IPS-20b (cell line): ENCODE results near the gene CCL19.
A peak's percentile ranks its signal among the peaks of the same experiment; 100 is the strongest.

Source experiments
- H3K27ac ChIP-seq: one replicate; pipeline ENCODE4 v1.5.1; 2013; ENCODE audit warnings: low read length
- H3K27me3 ChIP-seq: 2 replicates; pipeline ENCODE4 v1.6.1; 2013; ENCODE audit warnings: mild to moderate bottlenecking, low read length, inconsistent platforms; ENCODE audit not compliant: insufficient read depth
- H3K36me3 ChIP-seq: 2 replicates; pipeline ENCODE4 v1.6.1; 2013; ENCODE audit warnings: low read depth, mild to moderate bottlenecking, inconsistent platforms, low read length, moderate library complexity; ENCODE audit not compliant: insufficient read depth
- H3K4me1 ChIP-seq: 2 replicates; pipeline ENCODE4 v1.6.1; 2013; ENCODE audit warnings: mild to moderate bottlenecking, control low read depth, inconsistent platforms, low read length, moderate library complexity; ENCODE audit not compliant: insufficient read depth
- H3K4me3 ChIP-seq: 2 replicates; pipeline ENCODE4 v1.5.1; 2013; ENCODE audit warnings: mild to moderate bottlenecking, low read length, inconsistent platforms
- H3K9ac ChIP-seq: 2 replicates; pipeline ENCODE4 v1.6.1; 2013; ENCODE audit warnings: low read depth, mild to moderate bottlenecking, inconsistent platforms, low read length, moderate library complexity
- H3K9me3 ChIP-seq: 2 replicates; pipeline ENCODE4 v1.6.1; 2013; ENCODE audit warnings: mild to moderate bottlenecking, low read depth, low read length, inconsistent platforms; ENCODE audit not compliant: insufficient read depth

The CCL19 gene

DNA sequence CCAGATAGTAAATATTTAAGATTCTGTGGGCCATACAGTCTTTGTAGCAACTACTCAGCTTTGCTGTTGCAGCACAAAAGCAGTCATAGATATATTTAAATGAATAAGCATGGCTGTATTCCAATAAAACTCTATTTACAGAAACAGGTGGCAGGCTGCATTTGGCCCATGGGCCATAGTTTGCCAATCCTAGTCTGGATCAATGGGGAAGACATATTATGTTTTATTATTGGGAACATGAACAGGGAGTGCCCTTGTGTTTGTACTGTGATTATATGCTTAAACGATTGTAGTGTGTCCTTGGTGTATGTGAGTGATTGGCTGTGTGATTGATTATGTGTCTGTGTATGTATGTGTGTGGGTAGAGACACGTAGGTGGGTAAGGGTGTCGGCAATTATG, 16.6 kb downstream of the CCL19 start:
- Histone ChIP-seq H3K9ac (no peak overlapping the region), H3K27ac (no peak overlapping the region), H3K4me3 (no peak overlapping the region), H3K36me3 (no peaks in the 10 kb centered on the region), H3K9me3 (peaks cover 4% of the 10 kb centered on the region; the same call in 1 of the 2 replicates), H3K27me3 (no peaks in the 10 kb centered on the region), H3K4me1 (no peaks in the 10 kb centered on the region)

DNA sequence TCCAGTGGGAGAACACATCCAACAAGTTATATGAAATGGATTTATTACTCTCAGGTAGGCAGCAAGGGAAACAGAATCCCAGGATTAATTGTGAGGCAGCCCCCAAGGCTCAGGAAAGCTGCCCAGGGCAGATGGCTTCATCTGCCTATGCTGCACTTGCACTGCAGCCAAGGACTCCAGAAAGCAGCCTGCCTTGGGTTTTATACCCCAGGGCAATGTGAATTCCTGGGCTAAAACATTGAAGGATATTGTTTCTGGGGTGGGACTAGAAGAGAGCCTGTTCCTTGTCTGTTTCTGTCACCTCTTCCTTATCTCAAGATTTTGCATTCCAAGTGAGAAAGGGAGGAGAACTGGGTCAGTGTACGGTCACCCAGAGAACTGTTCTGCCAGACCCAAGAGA, 19.8 kb downstream of the CCL19 start:
- no peak overlapping the region for H3K4me3 ChIP-seq
- no peaks in the 10 kb centered on the region; the same call in 1 of the 2 replicates for H3K36me3 ChIP-seq
- no peaks in the 10 kb centered on the region for H3K27me3 ChIP-seq
- no peak overlapping the region for H3K9ac ChIP-seq
- H3K9me3 ChIP-seq = peaks cover 4% of the 10 kb centered on the region; the same call in 1 of the 2 replicates
- no peak overlapping the region for H3K27ac ChIP-seq
- no peaks in the 10 kb centered on the region for H3K4me1 ChIP-seq

DNA sequence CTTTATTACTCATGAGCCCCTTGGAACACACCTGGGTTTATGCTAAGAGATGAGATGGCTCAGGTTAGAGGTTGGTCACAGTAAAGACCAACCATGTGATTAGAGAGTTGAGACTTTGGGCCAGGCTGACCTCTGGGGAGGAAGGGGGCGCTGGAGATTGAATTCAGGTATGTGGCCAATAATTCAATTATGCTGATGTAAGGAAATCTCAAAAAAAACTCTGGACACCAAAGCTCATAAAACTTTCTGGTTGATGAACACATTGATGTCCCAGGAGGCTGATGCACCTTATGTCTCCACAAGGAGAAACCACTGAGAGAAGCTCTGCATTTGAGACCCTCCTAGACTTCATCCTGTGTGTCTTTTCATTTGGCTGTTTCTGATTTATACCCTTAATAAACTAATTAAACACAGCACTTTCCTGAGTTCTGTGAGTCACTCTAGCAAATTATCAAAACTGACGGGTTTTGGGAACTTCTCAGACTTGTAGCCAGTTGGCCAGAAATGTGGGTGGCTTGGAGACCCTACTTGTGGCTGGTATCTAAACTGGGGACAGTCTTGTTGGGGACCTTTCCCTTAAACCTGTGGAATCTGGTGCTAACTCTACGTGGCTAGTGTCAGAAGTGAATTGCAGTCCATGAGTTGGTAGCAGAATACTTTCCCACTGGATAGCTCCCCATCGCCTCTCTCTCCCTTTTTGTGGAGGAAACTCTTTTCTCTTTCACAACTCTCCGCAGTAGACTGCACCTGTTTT, 21.1 kb downstream of the CCL19 start:
- no peak overlapping the region for H3K27ac ChIP-seq
- no peaks in the 10 kb centered on the region; the same call in 1 of the 2 replicates for H3K36me3 ChIP-seq
- H3K9me3 ChIP-seq = peaks cover 4% of the 10 kb centered on the region; the same call in 1 of the 2 replicates
- no peaks in the 10 kb centered on the region for H3K4me1 ChIP-seq
- no peak overlapping the region for H3K9ac ChIP-seq
- H3K27me3 ChIP-seq = no peaks in the 10 kb centered on the region
- H3K4me3 ChIP-seq = no peak overlapping the region

DNA sequence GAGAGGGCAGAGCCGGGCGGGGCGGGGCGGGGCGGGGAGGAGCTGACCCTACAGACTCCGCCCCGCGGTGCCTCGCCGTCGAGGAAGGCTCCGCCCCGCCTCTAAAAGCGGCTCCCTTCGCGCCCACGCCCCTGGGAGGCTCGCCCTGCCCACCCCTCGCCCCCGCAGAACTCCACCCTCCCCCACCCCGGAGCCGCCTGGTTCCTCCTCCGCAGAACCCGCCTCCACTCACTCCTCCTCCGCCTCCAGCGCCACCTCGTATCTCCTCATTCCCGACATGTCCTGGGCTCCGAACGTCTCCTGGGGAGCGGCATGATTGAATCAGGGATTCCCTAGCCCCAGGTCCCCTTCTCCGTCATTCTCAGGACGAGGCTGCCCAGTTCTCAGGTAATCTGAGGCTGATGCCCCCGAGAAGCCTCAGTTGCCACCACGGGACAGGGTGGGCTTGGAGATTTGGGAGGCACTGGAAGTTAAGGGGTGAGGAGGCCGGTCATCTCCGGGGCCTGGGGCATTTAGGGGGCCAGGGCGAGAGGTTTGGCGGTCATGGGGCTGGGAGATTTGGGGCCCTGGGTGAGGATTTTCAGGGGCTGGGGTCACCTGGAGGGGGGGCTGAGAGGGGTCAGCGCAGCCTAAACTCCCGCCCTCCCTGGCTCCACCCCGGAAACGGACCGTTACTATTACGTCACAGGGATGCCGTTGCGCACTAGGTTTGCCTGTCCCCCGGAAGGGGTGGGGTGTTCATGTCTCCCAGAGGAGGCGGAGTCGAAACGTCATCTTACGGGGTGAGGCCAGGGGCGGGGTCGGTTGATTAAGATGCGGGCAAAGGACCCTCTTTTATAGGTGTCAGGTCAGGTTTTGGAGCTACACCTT, 25.5 kb downstream of the CCL19 start:
- peaks cover 3% of the 10 kb centered on the region; the same call in 1 of the 2 replicates for H3K27me3 ChIP-seq
- H3K36me3 ChIP-seq = no peaks in the 10 kb centered on the region; the same call in 1 of the 2 replicates
- peak overlapping the region; percentile 98 for H3K4me3 ChIP-seq
- peak overlapping the region; percentile 95 for H3K27ac ChIP-seq
- H3K4me1 ChIP-seq = no peaks in the 10 kb centered on the region; the same call in 1 of the 2 replicates
- peak overlapping the region; percentile 97 for H3K9ac ChIP-seq
- H3K9me3 ChIP-seq = peaks cover 4% of the 10 kb centered on the region; the same call in 1 of the 2 replicates

DNA sequence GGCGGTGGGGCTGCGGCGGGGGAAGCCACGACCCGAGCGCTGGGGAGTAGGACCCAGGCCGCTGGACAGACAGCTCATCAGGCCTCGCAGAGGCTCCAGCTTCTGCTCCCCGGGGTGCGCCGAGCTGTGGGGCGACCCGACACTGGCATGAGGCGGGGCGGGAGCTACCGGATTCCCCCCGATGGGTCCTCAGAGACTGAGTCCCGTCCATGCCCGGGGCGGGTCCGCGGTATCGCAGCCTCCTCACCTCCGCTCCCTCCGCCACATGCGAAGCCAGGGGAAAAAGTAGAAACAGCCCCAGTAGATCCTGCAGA, 26.1 kb downstream of the CCL19 start:
- H3K9ac ChIP-seq = no peak overlapping the region
- peaks cover 3% of the 10 kb centered on the region; the same call in 1 of the 2 replicates for H3K27me3 ChIP-seq
- H3K4me1 ChIP-seq = no peaks in the 10 kb centered on the region; the same call in 1 of the 2 replicates
- no peak overlapping the region for H3K27ac ChIP-seq
- H3K36me3 ChIP-seq = no peaks in the 10 kb centered on the region; the same call in 1 of the 2 replicates
- peak overlapping the region; percentile 68 for H3K4me3 ChIP-seq
- peaks cover 4% of the 10 kb centered on the region; the same call in 1 of the 2 replicates for H3K9me3 ChIP-seq

DNA sequence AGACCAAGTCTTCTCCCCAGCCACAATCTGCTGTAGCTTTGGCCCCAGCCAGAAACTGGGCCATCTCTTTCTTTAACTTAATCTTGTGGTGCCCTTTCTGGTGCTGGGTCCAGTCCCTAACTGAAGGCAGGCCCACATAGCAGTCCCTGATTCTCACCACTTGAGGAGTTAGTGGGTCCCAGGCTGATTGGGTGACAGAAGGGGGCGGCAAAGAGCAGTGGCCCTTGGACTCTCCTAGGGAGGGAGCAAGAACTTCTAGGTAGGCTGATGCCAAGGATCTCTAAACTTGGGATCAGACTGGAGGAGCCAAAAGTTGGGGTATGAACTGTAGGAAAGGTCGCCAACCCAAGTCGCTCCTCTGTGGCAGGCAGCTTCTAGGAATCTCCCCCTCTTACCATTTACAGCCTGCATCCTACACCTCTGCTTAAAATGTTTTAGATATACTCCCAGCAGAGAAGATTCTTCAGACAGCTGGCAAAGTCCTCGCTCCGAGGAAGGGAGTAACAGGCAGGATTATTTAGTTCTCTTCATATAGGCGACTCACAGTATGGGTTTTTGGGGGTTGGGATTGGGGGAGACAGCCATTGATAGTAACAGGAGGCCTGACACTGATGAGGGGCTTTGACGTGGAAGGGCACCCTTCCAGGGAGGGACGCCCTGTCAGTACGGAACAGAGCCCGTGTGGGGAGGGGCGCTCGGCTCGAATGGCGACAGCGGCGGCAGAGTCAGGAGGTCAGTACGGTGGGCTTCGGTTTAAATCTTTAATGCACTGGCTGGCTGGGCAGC, 26.6 kb downstream of the CCL19 start:
- H3K4me3 ChIP-seq = peak overlapping the region; percentile 68
- H3K27ac ChIP-seq = no peak overlapping the region
- H3K4me1 ChIP-seq = no peaks in the 10 kb centered on the region; the same call in 1 of the 2 replicates
- H3K27me3 ChIP-seq = peaks cover 3% of the 10 kb centered on the region; the same call in 1 of the 2 replicates
- no peak overlapping the region for H3K9ac ChIP-seq
- H3K9me3 ChIP-seq = no peaks in the 10 kb centered on the region
- no peaks in the 10 kb centered on the region; the same call in 1 of the 2 replicates for H3K36me3 ChIP-seq

DNA sequence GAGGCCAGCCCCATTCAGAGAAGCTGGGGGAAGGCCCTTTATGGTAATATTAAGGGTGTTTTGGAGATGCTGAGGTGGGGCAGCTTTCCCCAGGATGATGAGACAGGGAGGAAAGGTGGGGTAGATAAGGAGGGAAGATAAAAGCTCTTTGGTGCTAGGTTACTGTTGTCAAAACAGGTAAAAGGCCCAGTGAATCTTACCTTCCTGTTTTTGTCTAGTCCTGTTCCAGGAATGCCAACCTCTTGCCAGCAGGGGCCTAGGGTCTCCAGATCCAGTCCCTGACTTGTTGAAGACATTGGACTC, 27.8 kb downstream of the CCL19 start:
- Histone ChIP-seq H3K27me3 (peaks cover 3% of the 10 kb centered on the region; the same call in 1 of the 2 replicates), H3K4me1 (no peaks in the 10 kb centered on the region; the same call in 1 of the 2 replicates), H3K9me3 (no peaks in the 10 kb centered on the region), H3K4me3 (no peak overlapping the region), H3K9ac (no peak overlapping the region), H3K36me3 (no peaks in the 10 kb centered on the region; the same call in 1 of the 2 replicates), H3K27ac (no peak overlapping the region)

DNA sequence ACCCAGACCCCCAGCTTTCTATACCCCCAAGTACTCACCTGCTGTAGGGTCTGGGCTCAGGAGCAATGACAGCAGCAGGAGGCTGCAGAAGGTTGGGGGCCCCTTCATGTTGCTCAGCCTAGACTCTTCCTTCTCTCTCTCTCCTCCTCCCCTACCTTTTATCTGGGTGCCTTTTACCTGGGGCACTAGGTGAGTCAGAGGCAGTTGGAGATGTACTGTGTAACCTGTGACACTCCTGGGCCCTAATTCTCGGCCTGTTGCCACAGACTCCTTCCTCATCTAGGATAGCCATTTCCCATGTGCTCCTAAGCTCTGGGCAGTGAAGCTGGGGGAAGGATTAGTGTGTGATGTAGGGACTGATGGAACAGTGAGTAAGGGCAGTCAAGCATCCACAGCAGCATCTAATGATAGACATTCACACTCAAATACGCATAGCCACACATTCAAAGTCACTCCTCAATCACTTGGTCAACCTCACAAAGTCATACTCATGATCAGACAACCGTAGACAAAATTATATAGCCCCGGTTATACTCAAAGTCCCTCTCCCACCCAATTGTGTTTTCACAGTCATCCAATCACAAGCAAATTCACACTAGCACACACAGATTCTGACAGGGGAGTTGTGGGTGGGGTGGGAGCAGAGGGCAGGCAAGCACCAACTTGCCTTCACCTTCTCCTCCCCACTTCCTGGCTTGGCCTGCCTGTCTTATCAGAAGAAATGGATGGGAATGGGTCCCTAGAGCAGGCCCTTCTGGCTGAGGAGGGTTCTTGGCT, 28.4 kb downstream of the CCL19 start, which contains the start of gene CCL27:
Gene CCL27, minus strand, starts transcription at position 132 of the 777 bp plus-strand sequence. Its CDS starts 24 bp downstream, at position 108.
- H3K9me3 ChIP-seq = no peaks in the 10 kb centered on the region
- no peaks in the 10 kb centered on the region; the same call in 1 of the 2 replicates for H3K36me3 ChIP-seq
- no peak within 1 kb of the TSS for H3K4me3 ChIP-seq
- no peaks in the 10 kb centered on the region; the same call in 1 of the 2 replicates for H3K4me1 ChIP-seq
- no peak within 1 kb of the TSS for H3K27ac ChIP-seq
- no peak within 1 kb of the TSS for H3K9ac ChIP-seq
- H3K27me3 ChIP-seq = peaks cover 3% of the 10 kb centered on the region; the same call in 1 of the 2 replicates

DNA sequence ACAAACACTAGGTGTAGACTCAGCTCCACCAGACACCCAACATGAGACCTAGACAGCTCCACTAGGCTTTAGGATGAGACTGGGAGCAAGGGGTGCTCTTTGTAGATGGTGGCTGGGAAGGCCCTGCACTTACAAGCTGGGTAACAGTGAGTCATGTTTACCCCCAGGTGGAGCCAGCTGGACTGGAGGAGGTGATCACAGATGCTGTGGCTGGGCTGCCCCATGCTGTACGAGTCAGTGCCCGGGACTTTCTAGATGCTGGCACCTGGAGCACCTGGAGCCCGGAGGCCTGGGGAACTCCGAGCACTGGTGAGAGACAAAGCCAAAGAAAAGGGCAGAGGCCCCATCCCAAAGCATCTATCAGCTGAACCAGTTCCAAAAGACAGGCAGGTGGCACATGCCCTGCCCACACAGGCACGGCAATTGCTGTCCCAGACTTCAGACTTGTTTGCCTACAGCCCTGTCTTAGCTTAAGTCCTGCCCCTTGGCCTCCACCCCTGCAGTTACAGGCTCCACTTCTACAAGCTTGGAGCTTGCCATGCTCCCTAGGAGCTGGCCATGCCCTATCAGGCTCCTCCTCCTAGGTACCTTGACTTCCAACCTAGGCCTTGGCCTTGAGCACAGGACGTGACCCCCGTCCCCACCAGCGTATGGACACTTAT, 31.4 kb downstream of the CCL19 start:
- Histone ChIP-seq H3K4me1 (no peaks in the 10 kb centered on the region; the same call in 1 of the 2 replicates), H3K9ac (no peak overlapping the region), H3K9me3 (no peaks in the 10 kb centered on the region), H3K27me3 (peaks cover 3% of the 10 kb centered on the region; the same call in 1 of the 2 replicates), H3K36me3 (no peaks in the 10 kb centered on the region), H3K27ac (no peak overlapping the region), H3K4me3 (no peak overlapping the region)

DNA sequence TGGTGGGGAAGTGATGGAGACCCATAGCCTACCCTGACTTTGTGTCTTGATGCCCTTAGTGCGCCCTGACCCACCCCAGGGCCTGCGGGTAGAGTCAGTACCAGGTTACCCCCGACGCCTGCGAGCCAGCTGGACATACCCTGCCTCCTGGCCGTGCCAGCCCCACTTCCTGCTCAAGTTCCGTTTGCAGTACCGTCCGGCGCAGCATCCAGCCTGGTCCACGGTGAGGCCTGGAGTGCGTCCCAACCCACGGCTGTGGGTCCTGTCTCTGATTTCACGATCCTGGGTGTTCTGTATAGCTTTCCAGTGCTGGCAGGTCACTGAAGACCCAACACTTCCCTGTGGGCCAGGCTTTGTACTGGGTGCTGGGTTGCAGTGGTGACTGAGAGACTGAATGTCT, 32.6 kb downstream of the CCL19 start:
- Histone ChIP-seq H3K4me1 (peaks cover under 1% of the 10 kb centered on the region; the same call in 1 of the 2 replicates), H3K27ac (no peak overlapping the region), H3K4me3 (no peak overlapping the region), H3K9me3 (no peaks in the 10 kb centered on the region), H3K36me3 (no peaks in the 10 kb centered on the region), H3K27me3 (no peaks in the 10 kb centered on the region), H3K9ac (no peak overlapping the region)
